ENCODE measurements around the gene TTC29. TPM values are rescaled to one million over a fixed set of nuclear protein-coding genes. Genes with fewer than 3 reads are reported as not detected.
"Not testable (repeated sequence)": the region's sequence is repeated elsewhere in the genome, so short reads cannot be mapped to it uniquely, and the experiment has no call there.

TTC29 gene
- total and polyA plus RNA-seq, 2 experiments from 2014 or later: not detected

GRCh38 chr4:146709956-146710355, 235.7 kb downstream of the TTC29 start:
- Histone ChIP-seq H4K20me1 (ENCODE audit: insufficient read depth) (no peaks in the 10 kb centered on the region), H3K4me3 (no peak overlapping the region), H3K9ac (no peak overlapping the region), H3K9me3 (ENCODE audit: low read depth) (no peaks in the 10 kb centered on the region), H3F3A (ENCODE audit: insufficient read depth) (no peaks in the 10 kb centered on the region), H3K27me3 (replicated peaks; ENCODE audit: insufficient read depth) (no peaks in the 10 kb centered on the region), H3K27ac (no peak overlapping the region), H3K4me1 (ENCODE audit: insufficient read depth) (no peaks in the 10 kb centered on the region), H3K79me2 (ENCODE audit: insufficient read depth) (no peaks in the 10 kb centered on the region), H3K36me3 (ENCODE audit: low read depth) (no peaks in the 10 kb centered on the region), H2AFZ (no peak overlapping the region), H3K9me2 (ENCODE audit: insufficient read depth) (no peaks in the 10 kb centered on the region), H3K4me2 (ENCODE audit: unreplicated experiment) (no peak overlapping the region)
- no peak for DNase-seq
- TF ChIP-seq EZH2 (IDR thresholded peaks at IDR 0.05; ENCODE audit: insufficient read depth, poor library complexity, severe bottlenecking) (no peak), EZH2phosphoT487 (IDR thresholded peaks at IDR 0.05; ENCODE audit: insufficient read depth, low read depth) (no peak)
- 62 to 67% methylated on average over 3 of the region's 3 CpGs for WGBS, 2 experiments (ENCODE audit: low coverage in 1 of 2, low lambda C conversion rate in 2 of 2, missing lambda C conversion rate in 2 of 2)
- in situ Hi-C loops (cut with MboI): no loop called here

GRCh38 chr4:146699910-146700309, 245.8 kb downstream of the TTC29 start:
- H3K4me3 ChIP-seq: no peak overlapping the region
- H3K36me3 ChIP-seq (ENCODE audit: low read depth): no peaks in the 10 kb centered on the region
- H3K4me1 ChIP-seq (ENCODE audit: insufficient read depth): no peaks in the 10 kb centered on the region
- H2AFZ ChIP-seq: no peak overlapping the region
- H3K9ac ChIP-seq: no peak overlapping the region
- no peaks in the 10 kb centered on the region for H3K79me2 ChIP-seq (ENCODE audit: insufficient read depth)
- in situ Hi-C loops (cut with MboI): no loop called here
- no peak overlapping the region for H3K4me2 ChIP-seq (ENCODE audit: unreplicated experiment)
- H4K20me1 ChIP-seq (ENCODE audit: insufficient read depth): no peaks in the 10 kb centered on the region
- H3K9me3 ChIP-seq (ENCODE audit: low read depth): no peaks in the 10 kb centered on the region
- no peaks in the 10 kb centered on the region for H3F3A ChIP-seq (ENCODE audit: insufficient read depth)
- no peak for DNase-seq
- no peaks in the 10 kb centered on the region for H3K9me2 ChIP-seq (ENCODE audit: insufficient read depth)
- H3K27ac ChIP-seq: no peak overlapping the region
- H3K27me3 ChIP-seq (replicated peaks; ENCODE audit: insufficient read depth): no peaks in the 10 kb centered on the region; the same call in 1 of the 2 replicates
- 44 to 49% methylated on average over 8 of the region's 8 CpGs for WGBS, 2 experiments (ENCODE audit: low coverage in 1 of 2, low lambda C conversion rate in 2 of 2, missing lambda C conversion rate in 2 of 2)
- no peak for TF ChIP-seq EZH2phosphoT487 (IDR thresholded peaks at IDR 0.05; ENCODE audit: insufficient read depth, low read depth)
- no peak for TF ChIP-seq EZH2 (IDR thresholded peaks at IDR 0.05; ENCODE audit: insufficient read depth, poor library complexity, severe bottlenecking)

- DNase-seq: no peak
- Histone ChIP-seq H3K27me3 (replicated peaks; ENCODE audit: insufficient read depth) (no peaks in the 10 kb centered on the region), H3K36me3 (ENCODE audit: low read depth) (no peaks in the 10 kb centered on the region), H3K79me2 (ENCODE audit: insufficient read depth) (no peaks in the 10 kb centered on the region), H3F3A (ENCODE audit: insufficient read depth) (no peaks in the 10 kb centered on the region), H3K9ac (no peak overlapping the region), H3K27ac (no peak overlapping the region), H2AFZ (no peak overlapping the region), H3K9me3 (ENCODE audit: low read depth) (no peaks in the 10 kb centered on the region), H3K4me2 (ENCODE audit: unreplicated experiment) (no peak overlapping the region), H3K4me3 (no peak overlapping the region), H4K20me1 (ENCODE audit: insufficient read depth) (no peaks in the 10 kb centered on the region), H3K4me1 (ENCODE audit: insufficient read depth) (no peaks in the 10 kb centered on the region), H3K9me2 (ENCODE audit: insufficient read depth) (no peaks in the 10 kb centered on the region)
- TF ChIP-seq EZH2 (IDR thresholded peaks at IDR 0.05; ENCODE audit: insufficient read depth, poor library complexity, severe bottlenecking) (no peak), EZH2phosphoT487 (IDR thresholded peaks at IDR 0.05; ENCODE audit: insufficient read depth, low read depth) (no peak)
- WGBS, 2 experiments (ENCODE audit: low coverage in 1 of 2, low lambda C conversion rate in 2 of 2, missing lambda C conversion rate in 2 of 2): 20 to 32% methylated on average over 2 of the region's 2 CpGs
- in situ Hi-C loops (cut with MboI): no loop called here
Observed at GRCh38 chr4:146674829-146675570, 270.7 kb downstream of the TTC29 start.

DNA sequence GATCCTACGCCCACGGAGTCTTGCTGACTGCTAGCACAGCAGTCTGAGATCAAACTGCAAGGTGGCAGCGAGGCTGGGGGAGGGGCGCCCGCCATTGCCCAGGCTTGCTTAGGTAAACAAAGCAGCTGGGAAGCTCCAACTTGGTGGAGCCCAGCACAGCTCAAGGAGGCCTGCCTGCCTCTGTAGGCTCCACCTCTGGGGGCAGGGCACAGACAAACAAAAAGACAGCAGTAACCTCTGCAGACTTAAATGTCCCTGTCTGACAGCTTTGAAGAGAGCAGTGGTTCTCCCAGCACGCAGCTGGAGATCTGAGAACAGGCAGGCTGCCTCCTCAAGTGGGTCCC, 281.7 kb downstream of the TTC29 start:
- H3K4me3 ChIP-seq; H2AFZ ChIP-seq; H3K79me2 ChIP-seq (ENCODE audit: insufficient read depth); H3K9ac ChIP-seq; H3K4me1 ChIP-seq (ENCODE audit: insufficient read depth); in situ Hi-C loops (cut with MboI); H3K9me3 ChIP-seq (ENCODE audit: low read depth); DNase-seq; H3K36me3 ChIP-seq (ENCODE audit: low read depth); H4K20me1 ChIP-seq (ENCODE audit: insufficient read depth); H3K4me2 ChIP-seq (ENCODE audit: unreplicated experiment); H3F3A ChIP-seq (ENCODE audit: insufficient read depth); H3K9me2 ChIP-seq (ENCODE audit: insufficient read depth); H3K27ac ChIP-seq: not testable (repeated sequence)
- peaks cover 14% of the 10 kb centered on the region; the same call in 1 of the 2 replicates for H3K27me3 ChIP-seq (replicated peaks; ENCODE audit: insufficient read depth)
- WGBS, 2 experiments (ENCODE audit: low coverage in 1 of 2, low lambda C conversion rate in 2 of 2, missing lambda C conversion rate in 2 of 2): 55 to 59% methylated on average over 6 of the region's 6 CpGs

GRCh38 chr4:146661367-146661766, 284.3 kb downstream of the TTC29 start:
- no peak overlapping the region for H3K4me2 ChIP-seq (ENCODE audit: unreplicated experiment)
- peaks cover 14% of the 10 kb centered on the region; the same call in 1 of the 2 replicates for H3K27me3 ChIP-seq (replicated peaks; ENCODE audit: insufficient read depth)
- no peak overlapping the region for H3K27ac ChIP-seq
- WGBS, 2 experiments (ENCODE audit: low coverage in 1 of 2, low lambda C conversion rate in 2 of 2, missing lambda C conversion rate in 2 of 2): 31 to 43% methylated on average over 4 of the region's 4 CpGs
- H2AFZ ChIP-seq: no peak overlapping the region
- H4K20me1 ChIP-seq (ENCODE audit: insufficient read depth): no peaks in the 10 kb centered on the region
- H3K36me3 ChIP-seq (ENCODE audit: low read depth): no peaks in the 10 kb centered on the region
- H3K9me3 ChIP-seq (ENCODE audit: low read depth): no peaks in the 10 kb centered on the region
- H3K9ac ChIP-seq: no peak overlapping the region
- H3F3A ChIP-seq (ENCODE audit: insufficient read depth): no peaks in the 10 kb centered on the region
- no peaks in the 10 kb centered on the region for H3K9me2 ChIP-seq (ENCODE audit: insufficient read depth)
- no peaks in the 10 kb centered on the region for H3K4me1 ChIP-seq (ENCODE audit: insufficient read depth)
- in situ Hi-C loops (cut with MboI): no loop called here
- no peak for DNase-seq
- TF ChIP-seq EZH2 (IDR thresholded peaks at IDR 0.05; ENCODE audit: insufficient read depth, poor library complexity, severe bottlenecking): no peak
- TF ChIP-seq EZH2phosphoT487 (IDR thresholded peaks at IDR 0.05; ENCODE audit: insufficient read depth, low read depth): no peak
- no peak overlapping the region for H3K4me3 ChIP-seq
- no peaks in the 10 kb centered on the region for H3K79me2 ChIP-seq (ENCODE audit: insufficient read depth)

Measured in GM23248 (cell line).